A549 (cell line): ENCODE data around the gene RFWD3.

ENCODE experiments used
- EP300 ChIP-seq, 2 experiments: fragments of >200 bp; sonication (Bioruptor Twin); formaldehyde crosslinking; IDR thresholded peaks; 2 replicates in 1 of 2; 3 replicates in 1 of 2; pipeline ENCODE4 v1.6.1; 2016 to 2017
- POLR2A ChIP-seq: IDR thresholded peaks from 2 replicates; pipeline ENCODE4 v1.6.1; 2012; ENCODE audit warnings: mild to moderate bottlenecking, low read length
- SMC3 ChIP-seq: fragments of >200 bp; sonication (Bioruptor Twin); formaldehyde crosslinking; IDR thresholded peaks from 3 replicates; pipeline ENCODE4 v1.6.1; 2018; ENCODE audit warnings: inconsistent platforms

DNA sequence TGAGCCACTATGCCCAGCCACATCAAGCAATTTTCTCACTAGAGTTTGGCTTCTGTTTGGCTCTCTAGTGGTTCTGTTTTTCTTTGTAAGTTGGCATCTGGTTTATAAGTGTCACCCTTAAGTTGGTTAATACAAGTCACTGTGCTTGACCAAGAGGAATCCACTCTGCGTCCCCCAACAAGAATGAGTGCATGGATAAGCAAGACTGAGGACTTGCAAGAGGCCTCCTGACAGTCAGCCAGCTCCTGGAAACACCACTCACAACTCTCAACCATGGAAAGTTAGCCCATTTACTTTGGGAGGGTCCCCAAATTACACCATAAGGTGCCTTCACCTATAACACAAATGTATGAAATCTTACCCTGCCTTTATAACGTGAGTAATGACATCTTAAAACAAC is 7.6 kb downstream of the RFWD3 start:
- no peak for TF ChIP-seq SMC3
- no peak for TF ChIP-seq POLR2A
- no peak for TF ChIP-seq EP300 (IDR thresholded peaks at IDR 0.05)
